ENCODE measurements around the gene SDCCAG8.

The SDCCAG8 gene

GRCh38 chr1:243461700-243462099 lies 205.9 kb downstream of the SDCCAG8 start (continued):
- TF ChIP-seq AEBP2 (tag by site-specific recombination; IDR thresholded peaks at IDR 0.05; ENCODE audit: borderline replicate concordance) (no peak), ZNF398 (tag by site-specific recombination; IDR thresholded peaks at IDR 0.05) (no peak), ZNF530 (tag by site-specific recombination; IDR thresholded peaks at IDR 0.05; ENCODE audit: low read depth) (no peak), GFI1B (tag by site-specific recombination; IDR thresholded peaks at IDR 0.05) (no peak), OVOL3 (tag by site-specific recombination; IDR thresholded peaks at IDR 0.05) (no peak), ZNF654 (tag by site-specific recombination; IDR thresholded peaks at IDR 0.05; ENCODE audit: low read depth) (no peak), BCL6B (tag by site-specific recombination; IDR thresholded peaks at IDR 0.05) (no peak), RBAK (tag by site-specific recombination; IDR thresholded peaks at IDR 0.05) (no peak), YY2 (tag by site-specific recombination; IDR thresholded peaks at IDR 0.05) (no peak), PRDM2 (tag by site-specific recombination; IDR thresholded peaks at IDR 0.05; ENCODE audit: borderline replicate concordance) (no peak), ZBTB21 (tag by site-specific recombination; IDR thresholded peaks at IDR 0.05) (no peak), ZNF707 (tag by site-specific recombination; IDR thresholded peaks at IDR 0.05) (no peak), ZNF843 (tag by site-specific recombination; IDR thresholded peaks at IDR 0.05) (no peak), ZNF133 (tag by site-specific recombination; IDR thresholded peaks at IDR 0.05) (no peak), GLIS1 (tag by site-specific recombination; IDR thresholded peaks at IDR 0.05) (no peak)

GRCh38 chr1:243462929-243463697 lies 207.3 kb downstream of the SDCCAG8 start:
- Histone ChIP-seq H3K9me3 (ENCODE audit: control insufficient read depth, insufficient read depth, low read depth, low read length) (no peaks in the 10 kb centered on the region), H3K27ac (ENCODE audit: extremely low read depth, low read depth, low read length) (no peak overlapping the region), H3K36me3 (ENCODE audit: control insufficient read depth in 2 of 2, insufficient read depth in 1 of 2, low read length in 2 of 2) (no peaks in the 10 kb centered on the region), H3K4me1 (ENCODE audit: control insufficient read depth, insufficient read depth, low read length) (no peaks in the 10 kb centered on the region), H3K4me3 (ENCODE audit: low read depth, low read length) (no peak overlapping the region)
- ChIA-PET CTCF (no interaction called here), POLR2A (no interaction called here)
- no peak for TF ChIP-seq ZBTB49 (tag by site-specific recombination; IDR thresholded peaks at IDR 0.05; ENCODE audit: low read depth)
- TF ChIP-seq REST (tag by site-specific recombination; IDR thresholded peaks at IDR 0.05): no peak
- no peak for TF ChIP-seq ZFP37 (tag by site-specific recombination; IDR thresholded peaks at IDR 0.05)

All from HEK293 (cell line).